GM11168 (cell line): ENCODE results near the gene FBP2.

Experiments used
- in situ Hi-C: fragments of 300-500 bp; cut with MboI; formaldehyde crosslinking; loops from one replicate; pipeline ENCODE4 v1.12.0; 2022; ENCODE audit warnings: low sequenced_read_pairs; ENCODE audit not compliant: unreplicated experiment

Gene FBP2

GRCh38 chr9:94511134-94511954 lies 82.3 kb downstream of the FBP2 start:
- in situ Hi-C loops: no loop called here
